H1 (cell line): ENCODE data around the gene ARHGEF39. TPM values are rescaled to one million over a fixed set of nuclear protein-coding genes. Genes with fewer than 3 reads are reported as not detected.

ENCODE experiments used
- CTCF ChIA-PET: fragments of 300-600 bp; sonication (Branson Sonifier 250); formaldehyde crosslinking; loops from one replicate; lab custom pipeline; 2021; ENCODE audit not compliant: partially characterized antibody; lab: Charles Lee
- POLR2A ChIA-PET: fragments of 300-600 bp; sonication (Branson Sonifier 250); formaldehyde crosslinking; loops from one replicate; lab custom pipeline; 2021; ENCODE audit warnings: inconsistent platforms; ENCODE audit not compliant: partially characterized antibody; lab: Charles Lee
- DNase-seq, 2 experiments: peaks; one replicate each; pipeline versions ENCODE4 v3.0.0 to v3.0.0-alpha.2; 2010 to 2022; ENCODE audit warnings: low spot score in 2 of 2, low read depth in 1 of 2, mixed read lengths in 1 of 2
- FAIRE-seq: peaks from 2 replicates; lab custom pipeline; 2011; peaks lifted over from hg19 to GRCh38; lab: Jason Lieb, UNC
- H2AFZ ChIP-seq: 2 replicates; pipeline ENCODE4 v1.8.1; 2012; ENCODE audit warnings: low read length, inconsistent platforms
- H2AK5ac ChIP-seq: 2 replicates; pipeline ENCODE4 v1.6.1; 2013; ENCODE audit warnings: low read depth, low read length
- H2BK120ac ChIP-seq: replicated peaks from 2 replicates; pipeline ENCODE3; 2013; ENCODE audit warnings: low read depth, low read length, inconsistent platforms
- H2BK12ac ChIP-seq: 2 replicates; pipeline ENCODE4 v1.6.1; 2013; ENCODE audit warnings: low read depth, low read length
- H2BK15ac ChIP-seq: 2 replicates; pipeline ENCODE4 v1.6.1; 2013; ENCODE audit warnings: low read length
- H2BK20ac ChIP-seq: 2 replicates; pipeline ENCODE4 v1.6.1; 2013; ENCODE audit warnings: low read length
- H2BK5ac ChIP-seq: 2 replicates; pipeline ENCODE4 v1.6.1; 2013; ENCODE audit warnings: low read depth, low read length
- H3K14ac ChIP-seq: 2 replicates; pipeline ENCODE4 v1.6.1; 2013; ENCODE audit warnings: inconsistent platforms; ENCODE audit not compliant: insufficient read length
- H3K18ac ChIP-seq: 2 replicates; pipeline ENCODE4 v1.6.1; 2013; ENCODE audit warnings: low read length; ENCODE audit errors: extremely low read depth
- H3K23ac ChIP-seq: 2 replicates; pipeline ENCODE4 v1.6.1; 2013; ENCODE audit warnings: inconsistent platforms; ENCODE audit not compliant: insufficient read length
- H3K23me2 ChIP-seq: 2 replicates; pipeline ENCODE4 v1.6.1; 2013; ENCODE audit warnings: low read depth, low read length
- H3K27ac ChIP-seq: 2 replicates; pipeline ENCODE4 v1.6.1; 2011; ENCODE audit warnings: low read depth, low read length, inconsistent platforms
- H3K27me3 ChIP-seq, 4 experiments: replicated peaks in 1 of 4; 1 replicate in 1 of 4; 2 replicates in 3 of 4; pipeline versions ENCODE4 v1.6.1 to v1.8.1; 2011 to 2013; ENCODE audit warnings: low read length in 3 of 4, mild to moderate bottlenecking in 3 of 4, inconsistent platforms in 2 of 4, mixed read lengths in 2 of 4, moderate library complexity in 1 of 4; ENCODE audit not compliant: control insufficient read depth in 3 of 4, insufficient read depth in 3 of 4; ENCODE audit errors: extremely low read depth in 1 of 4
- H3K36me3 ChIP-seq, 4 experiments: 2 replicates each; pipeline versions ENCODE4 v1.6.1 to v1.8.1; 2011 to 2013; ENCODE audit warnings: mild to moderate bottlenecking in 4 of 4, low read length in 3 of 4, moderate library complexity in 2 of 4, control low read depth in 1 of 4, inconsistent platforms in 1 of 4; ENCODE audit not compliant: insufficient read depth in 4 of 4, control insufficient read depth in 2 of 4
- H3K4ac ChIP-seq: replicated peaks from 2 replicates; pipeline ENCODE3; 2013; ENCODE audit warnings: low read length, low read depth, mixed read lengths, inconsistent platforms; ENCODE audit not compliant: insufficient read length
- H3K4me1 ChIP-seq, 4 experiments: replicated peaks in 1 of 4; 1 replicate in 1 of 4; 2 replicates in 3 of 4; pipeline versions ENCODE4 v1.6.1 to v1.8.1; 2011 to 2013; ENCODE audit warnings: low read length in 3 of 4, inconsistent platforms in 2 of 4, mixed read lengths in 1 of 4; ENCODE audit not compliant: insufficient read depth in 4 of 4, control insufficient read depth in 3 of 4
- H3K4me2 ChIP-seq, 2 experiments: 2 replicates each; pipeline versions ENCODE4 v1.6.1 to v1.8.1; 2011 to 2013; ENCODE audit warnings: low read depth in 2 of 2, low read length in 2 of 2, control low read depth in 1 of 2, inconsistent platforms in 1 of 2, mild to moderate bottlenecking in 1 of 2; ENCODE audit not compliant: insufficient read depth in 1 of 2
- H3K4me3 ChIP-seq, 4 experiments: fragments of 200-600, 300-600 bp in 1 of 4; sonication (generic), shearing (Covaris generic), sonication (Bioruptor Twin) in 1 of 4; 2 replicates each; pipeline versions ENCODE4 v1.5.1 to v1.8.1; 2011 to 2016; ENCODE audit warnings: low read length in 4 of 4, low read depth in 3 of 4, control low read depth in 2 of 4, inconsistent platforms in 2 of 4, mild to moderate bottlenecking in 2 of 4, mixed read lengths in 1 of 4, moderate library complexity in 1 of 4; ENCODE audit not compliant: insufficient read depth in 2 of 4; ENCODE audit errors: extremely low read depth in 1 of 4
- H3K56ac ChIP-seq: replicated peaks from 2 replicates; pipeline ENCODE3; 2013; ENCODE audit warnings: low read depth, mild to moderate bottlenecking, mixed read lengths, low read length, inconsistent platforms; ENCODE audit not compliant: insufficient read length
- H3K79me1 ChIP-seq: 2 replicates; pipeline ENCODE4 v1.6.1; 2013; ENCODE audit warnings: low read depth, low read length, control low read depth
- H3K79me2 ChIP-seq, 2 experiments: 2 replicates each; pipeline versions ENCODE4 v1.6.1 to v1.8.1; 2012 to 2013; ENCODE audit warnings: low read length in 2 of 2, mild to moderate bottlenecking in 2 of 2, inconsistent platforms in 1 of 2; ENCODE audit not compliant: insufficient read depth in 2 of 2, control insufficient read depth in 1 of 2
- H3K9ac ChIP-seq, 4 experiments: replicated peaks in 1 of 4; 1 replicate in 1 of 4; 2 replicates in 3 of 4; pipeline versions ENCODE4 v1.6.1 to v1.8.1; 2011 to 2013; ENCODE audit warnings: low read depth in 3 of 4, low read length in 3 of 4, control low read depth in 2 of 4, mild to moderate bottlenecking in 2 of 4, moderate library complexity in 2 of 4, inconsistent platforms in 1 of 4; ENCODE audit errors: extremely low read depth in 1 of 4
- H3K9me3 ChIP-seq, 2 experiments: 2 replicates each; pipeline versions ENCODE4 v1.6.1 to v1.8.1; 2012 to 2013; ENCODE audit warnings: mild to moderate bottlenecking in 2 of 2, moderate library complexity in 2 of 2, control low read depth in 1 of 2, inconsistent platforms in 1 of 2, low read depth in 1 of 2, low read length in 1 of 2, mixed read lengths in 1 of 2; ENCODE audit not compliant: insufficient read depth in 2 of 2
- H4K20me1 ChIP-seq, 2 experiments: replicated peaks in 1 of 2; 2 replicates each; pipeline versions ENCODE3 to v1.8.1; 2011 to 2013; ENCODE audit warnings: inconsistent platforms in 2 of 2, low read length in 2 of 2, mild to moderate bottlenecking in 1 of 2; ENCODE audit not compliant: insufficient read depth in 2 of 2, control insufficient read depth in 1 of 2
- H4K5ac ChIP-seq: 2 replicates; pipeline ENCODE4 v1.6.1; 2013; ENCODE audit warnings: low read length, low read depth, mixed read lengths, inconsistent platforms; ENCODE audit not compliant: insufficient read length
- H4K8ac ChIP-seq: 2 replicates; pipeline ENCODE4 v1.8.0; 2013; ENCODE audit warnings: mild to moderate bottlenecking, moderate library complexity, low read length, inconsistent platforms; ENCODE audit not compliant: insufficient read depth; ENCODE audit errors: extremely low read depth
- H4K91ac ChIP-seq: replicated peaks from 2 replicates; pipeline ENCODE3; 2013; ENCODE audit warnings: low read length, mixed read lengths, inconsistent platforms; ENCODE audit not compliant: insufficient read length
- CTBP2 ChIP-seq: IDR thresholded peaks from 2 replicates; pipeline ENCODE4 v1.7.0; 2011; ENCODE audit warnings: borderline replicate concordance, mild to moderate bottlenecking, moderate library complexity, mixed read lengths, low read length; ENCODE audit not compliant: insufficient read depth, insufficient read length
- YY1 ChIP-seq: IDR thresholded peaks from 2 replicates; pipeline ENCODE4 v1.6.1; 2011; ENCODE audit warnings: low read depth, mild to moderate bottlenecking, low read length
- WGBS, 2 experiments: shearing (Covaris generic) in 1 of 2; methylation state at CpG; one replicate each; pipeline versions ENCODE4 v1.1.6 to v1.1.7; 2013 to 2015; ENCODE audit warnings: low lambda C conversion rate in 2 of 2, mixed read lengths in 2 of 2, inconsistent platforms in 1 of 2, low coverage in 1 of 2, missing lambda C conversion rate in 1 of 2; ENCODE audit not compliant: insufficient replicate concordance in 2 of 2, insufficient coverage in 1 of 2, insufficient read length in 1 of 2; ENCODE audit errors: extremely low coverage in 1 of 2, missing lambda C conversion rate in 1 of 2; 5-methylcytosine and 5-hydroxymethylcytosine counted together
- microRNA-seq, 2 experiments: library from miRNA; unstranded; fragments of <30 nt; microRNA quantifications; one replicate each; pipeline versions ENCODE4 to v1.2.0, GENCODE V29; 2016 to 2020; ENCODE audit warnings: borderline microRNAs expressed in 2 of 2, borderline number of aligned reads in 2 of 2, borderline replicate concordance in 1 of 2
- polyA plus RNA-seq, 7 experiments: library from polyadenylated mRNA; depleted of rRNA in 3 of 7; stranded (reverse) in 5 of 7; unstranded in 2 of 7; fragments of >200 nt in 5 of 7; fragments of 200-250 nt in 2 of 7; gene quantifications; 1 replicate in 5 of 7; 2 replicates in 1 of 7; 4 replicates in 1 of 7; pipeline versions ENCODE4 v1.2.1 to v1.2.3, GENCODE V29; 2011 to 2013; ENCODE audit warnings: missing spikeins in 2 of 7, mixed read lengths in 2 of 7
- small RNA-seq: library from polyadenylated mRNA; stranded (forward); fragments of <200 nt; extraction: miRNeasy Mini kit (QIAGEN cat#:217004); gene quantifications from one replicate; pipeline ENCODE3, GENCODE V24; 2013; ENCODE audit not compliant: insufficient read depth
- total RNA-seq: library from RNA; stranded (reverse); fragmentation: NEBNext Ultra II Directional; extraction: Animal tissue kit (Norgen Biotek cat#: 25700); gene quantifications from 2 replicates; pipeline ENCODE4 v1.2.1, GENCODE V29; 2021

ARHGEF39 gene
- total and polyA plus RNA-seq, 2 of the 8 experiments (the other 6 are each of a cell fraction or from before 2014, with no cell fraction given), result 18.6 to 18.7 TPM

DNA sequence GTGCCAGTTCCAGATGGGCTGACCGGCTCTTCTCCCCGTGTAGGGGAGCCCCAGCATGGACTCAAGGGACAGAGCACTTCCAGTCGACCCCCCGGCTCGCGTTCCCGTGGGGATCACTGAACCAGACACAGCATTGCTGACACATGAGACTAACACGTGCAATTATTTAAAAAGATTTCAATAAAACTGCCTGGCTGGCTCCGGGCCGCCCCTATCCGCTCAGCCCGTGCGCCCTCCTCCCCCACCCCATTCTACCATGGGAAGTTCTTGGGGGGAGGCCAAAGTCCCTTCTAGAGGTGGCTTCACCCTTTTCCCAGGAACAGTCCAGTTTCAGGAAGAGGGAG, 55.2 kb downstream of the ARHGEF39 start:
- H3K9ac ChIP-seq, result no peak overlapping the region
- 81% methylated on average over 12 of the region's 13 CpGs; no CpG with 5 or more reads in 1 of the 2 experiments for WGBS, 2 experiments

More for the DNA sequence above, 55.2 kb downstream of the ARHGEF39 start:
- no peak overlapping the region for H3K56ac ChIP-seq
- H2BK5ac ChIP-seq, result no peak overlapping the region
- no peak overlapping the region for H3K4me2 ChIP-seq
- no peak overlapping the region for H3K27ac ChIP-seq
- no peak overlapping the region for H4K8ac ChIP-seq
- H4K91ac ChIP-seq, result no peak overlapping the region
- no peak for DNase-seq
- ChIA-PET POLR2A (no interaction called here), CTCF (interaction anchor here (1.5 to 6.1 kb wide), 7 partner anchors 10 to 147 kb away, joined by 3 to 47 read pairs (median 6); partner anchors contain the start of genes CCDC107 and RMRP)
- H2BK120ac ChIP-seq, result no peak overlapping the region
- H3K14ac ChIP-seq, result no peak overlapping the region
- no peak overlapping the region for H4K5ac ChIP-seq
- H3K23ac ChIP-seq, result no peak overlapping the region
- H3K79me1 ChIP-seq, result no peaks in the 10 kb centered on the region
- no peak overlapping the region for H2BK15ac ChIP-seq
- H2AK5ac ChIP-seq, result no peak overlapping the region
- H2BK20ac ChIP-seq, result no peak overlapping the region
- H3K79me2 ChIP-seq, result peaks cover 0 to 2% of the 10 kb centered on the region in 2 experiments; a peak in 1 of 4 replicates
- H3K18ac ChIP-seq, result no peak overlapping the region
- H2BK12ac ChIP-seq, result no peak overlapping the region
- H3K23me2 ChIP-seq, result peaks cover 6% of the 10 kb centered on the region
- no peak overlapping the region for H3K4ac ChIP-seq
- peaks cover 0 to 3% (median under 1%) of the 10 kb centered on the region in 4 experiments; a peak in 3 of 7 replicates for H3K4me1 ChIP-seq
- H4K20me1 ChIP-seq, result peaks cover 0 to 15% of the 10 kb centered on the region in 2 experiments
- FAIRE-seq, result no peak
- no peak overlapping the region for H2AFZ ChIP-seq
- no peaks in the 10 kb centered on the region for H3K9me3 ChIP-seq
- H3K36me3 ChIP-seq, result peaks cover 3 to 12% (median 9%) of the 10 kb centered on the region in 4 experiments; a peak in 5 of 8 replicates
- TF ChIP-seq YY1 (no peak), CTBP2 (no peak)
- TF ChIP-seq, all 59 proteins: peak for 0
- Histone ChIP-seq H3K4me3 (no peak overlapping the region), H3K27me3 (no peaks in the 10 kb centered on the region)

Small RNAs within 50 kb of the gene (microRNA-seq; reads per million reads assigned to microRNA genes)
- gene MIR6852, result 0 to 0.23 reads per million in 2 experiments

Small RNAs within 50 kb of the gene (small RNA-seq; reads per million reads assigned to genes)
- not detected for gene RMRP
- not detected for gene RN7SL22P

Other genes with a start within 250 kb of the ARHGEF39 start
- gene RUSC2, start 175.1 kb downstream of the ARHGEF39 start, total RNA-seq, result 6.8 and 7.9 TPM in 2 replicates
- 4.2 and 5.7 TPM in 2 replicates for gene RUSC2, start 175.1 kb downstream of the ARHGEF39 start, polyA plus RNA-seq (2011; rRNA removed)
- gene TESK1, start 59.9 kb downstream of the ARHGEF39 start, total RNA-seq, result 13.9 and 17.5 TPM in 2 replicates
- 13.5 and 19.2 TPM in 2 replicates for gene TESK1, start 59.9 kb downstream of the ARHGEF39 start, polyA plus RNA-seq (2011; rRNA removed)
- gene CD72, start 46.8 kb downstream of the ARHGEF39 start, total RNA-seq, result 4.0 and 4.5 TPM in 2 replicates
- 4.5 and 4.9 TPM in 2 replicates for gene CD72, start 46.8 kb downstream of the ARHGEF39 start, polyA plus RNA-seq (2011; rRNA removed)
- gene SIT1, start 14.3 kb downstream of the ARHGEF39 start, total RNA-seq, result 7.8 and 8.2 TPM in 2 replicates
- gene SIT1, start 14.3 kb downstream of the ARHGEF39 start, polyA plus RNA-seq (2011; rRNA removed), result 11.4 and 12.8 TPM in 2 replicates
- 14,987 and 16,528 TPM in 2 replicates for gene RMRP, start 7.2 kb downstream of the ARHGEF39 start, total RNA-seq
- 105 and 169 TPM in 2 replicates for gene RMRP, start 7.2 kb downstream of the ARHGEF39 start, polyA plus RNA-seq (2011; rRNA removed)
- 9.0 and 10.5 TPM in 2 replicates for gene CCDC107, start 6.9 kb downstream of the ARHGEF39 start, total RNA-seq
- 8.2 and 8.6 TPM in 2 replicates for gene CCDC107, start 6.9 kb downstream of the ARHGEF39 start, polyA plus RNA-seq (2011; rRNA removed)
- 1.3 and 1.4 TPM in 2 replicates for gene CA9, start 8.7 kb upstream of the ARHGEF39 start, total RNA-seq
- 1.8 and 2.4 TPM in 2 replicates for gene CA9, start 8.7 kb upstream of the ARHGEF39 start, polyA plus RNA-seq (2011; rRNA removed)
- gene TPM2, start 24.7 kb upstream of the ARHGEF39 start, total RNA-seq, result 181 and 197 TPM in 2 replicates
- 62.5 and 71.2 TPM in 2 replicates for gene TPM2, start 24.7 kb upstream of the ARHGEF39 start, polyA plus RNA-seq (2011; rRNA removed)
- gene TLN1, start 67.0 kb upstream of the ARHGEF39 start, total RNA-seq, result 87.9 and 90.1 TPM in 2 replicates
- gene TLN1, start 67.0 kb upstream of the ARHGEF39 start, polyA plus RNA-seq (2011; rRNA removed), result 28.1 and 42.4 TPM in 2 replicates
- gene CREB3, start 67.5 kb upstream of the ARHGEF39 start, total RNA-seq, result 24.4 and 26.5 TPM in 2 replicates
- 25.7 and 29.1 TPM in 2 replicates for gene CREB3, start 67.5 kb upstream of the ARHGEF39 start, polyA plus RNA-seq (2011; rRNA removed)
- 69.1 and 71.9 TPM in 2 replicates for gene GBA2, start 84.0 kb upstream of the ARHGEF39 start, total RNA-seq
- 64.2 and 81.4 TPM in 2 replicates for gene GBA2, start 84.0 kb upstream of the ARHGEF39 start, polyA plus RNA-seq (2011; rRNA removed)
- 21.8 and 22.7 TPM in 2 replicates for gene RGP1, start 84.1 kb upstream of the ARHGEF39 start, total RNA-seq
- 11.8 and 13.9 TPM in 2 replicates for gene RGP1, start 84.1 kb upstream of the ARHGEF39 start, polyA plus RNA-seq (2011; rRNA removed)
- not detected in 2 replicates for gene MSMP, start 89.1 kb upstream of the ARHGEF39 start, total RNA-seq
- gene MSMP, start 89.1 kb upstream of the ARHGEF39 start, polyA plus RNA-seq (2011; rRNA removed), result 0.53 and 1.3 TPM in 2 replicates
- gene NPR2, start 126.4 kb upstream of the ARHGEF39 start, total RNA-seq, result 11.0 and 14.3 TPM in 2 replicates
- gene NPR2, start 126.4 kb upstream of the ARHGEF39 start, polyA plus RNA-seq (2011; rRNA removed), result 13.7 and 17.0 TPM in 2 replicates
- 0.37 and 0.55 TPM in 2 replicates for gene SPAG8, start 147.1 kb upstream of the ARHGEF39 start, total RNA-seq
- gene SPAG8, start 147.1 kb upstream of the ARHGEF39 start, polyA plus RNA-seq (2011; rRNA removed), result 0.31 and 0.44 TPM in 2 replicates
- gene HINT2, start 149.8 kb upstream of the ARHGEF39 start, total RNA-seq, result 32.1 and 34.8 TPM in 2 replicates
- gene HINT2, start 149.8 kb upstream of the ARHGEF39 start, polyA plus RNA-seq (2011; rRNA removed), result 51.2 and 62.1 TPM in 2 replicates
- not detected in 2 replicates for gene FAM221B, start 163.5 kb upstream of the ARHGEF39 start, total RNA-seq
- gene FAM221B, start 163.5 kb upstream of the ARHGEF39 start, polyA plus RNA-seq (2011; rRNA removed), result 0.03 TPM in 1 of 2 replicates, not detected in the other
- 5.7 and 7.5 TPM in 2 replicates for gene TMEM8B, start 164.0 kb upstream of the ARHGEF39 start, total RNA-seq
- gene TMEM8B, start 164.0 kb upstream of the ARHGEF39 start, polyA plus RNA-seq (2011; rRNA removed), result 10.4 and 12.2 TPM in 2 replicates
- gene OR13J1, start 205.2 kb upstream of the ARHGEF39 start, total RNA-seq, result not detected in 2 replicates
- gene OR13J1, start 205.2 kb upstream of the ARHGEF39 start, polyA plus RNA-seq (2011; rRNA removed), result not detected in 2 replicates
- gene HRCT1, start 241.0 kb upstream of the ARHGEF39 start, total RNA-seq, result not detected in 2 replicates
- not detected in 2 replicates for gene HRCT1, start 241.0 kb upstream of the ARHGEF39 start, polyA plus RNA-seq (2011; rRNA removed)
- not detected in 2 replicates for gene SPAAR, start 244.3 kb upstream of the ARHGEF39 start, total RNA-seq
- gene SPAAR, start 244.3 kb upstream of the ARHGEF39 start, polyA plus RNA-seq (2011; rRNA removed), result 0.27 and 0.33 TPM in 2 replicates